Stimulated activated CD8-positive, alpha-beta memory T cell treated with anti-CD3 and anti-CD28 coated beads, Interleukin-12 subunit alpha, Interleukin-12 subunit beta, amount 100 ng/mL, for 1 hour (primary cell): ENCODE measurements around the gene PEX11B.

Source experiments
- DNase-seq: peaks from one replicate; pipeline ENCODE4 v3.0.0-alpha.2; 2020; ENCODE audit warnings: low read depth

PEX11B gene, protein sequence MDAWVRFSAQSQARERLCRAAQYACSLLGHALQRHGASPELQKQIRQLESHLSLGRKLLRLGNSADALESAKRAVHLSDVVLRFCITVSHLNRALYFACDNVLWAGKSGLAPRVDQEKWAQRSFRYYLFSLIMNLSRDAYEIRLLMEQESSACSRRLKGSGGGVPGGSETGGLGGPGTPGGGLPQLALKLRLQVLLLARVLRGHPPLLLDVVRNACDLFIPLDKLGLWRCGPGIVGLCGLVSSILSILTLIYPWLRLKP

DNA sequence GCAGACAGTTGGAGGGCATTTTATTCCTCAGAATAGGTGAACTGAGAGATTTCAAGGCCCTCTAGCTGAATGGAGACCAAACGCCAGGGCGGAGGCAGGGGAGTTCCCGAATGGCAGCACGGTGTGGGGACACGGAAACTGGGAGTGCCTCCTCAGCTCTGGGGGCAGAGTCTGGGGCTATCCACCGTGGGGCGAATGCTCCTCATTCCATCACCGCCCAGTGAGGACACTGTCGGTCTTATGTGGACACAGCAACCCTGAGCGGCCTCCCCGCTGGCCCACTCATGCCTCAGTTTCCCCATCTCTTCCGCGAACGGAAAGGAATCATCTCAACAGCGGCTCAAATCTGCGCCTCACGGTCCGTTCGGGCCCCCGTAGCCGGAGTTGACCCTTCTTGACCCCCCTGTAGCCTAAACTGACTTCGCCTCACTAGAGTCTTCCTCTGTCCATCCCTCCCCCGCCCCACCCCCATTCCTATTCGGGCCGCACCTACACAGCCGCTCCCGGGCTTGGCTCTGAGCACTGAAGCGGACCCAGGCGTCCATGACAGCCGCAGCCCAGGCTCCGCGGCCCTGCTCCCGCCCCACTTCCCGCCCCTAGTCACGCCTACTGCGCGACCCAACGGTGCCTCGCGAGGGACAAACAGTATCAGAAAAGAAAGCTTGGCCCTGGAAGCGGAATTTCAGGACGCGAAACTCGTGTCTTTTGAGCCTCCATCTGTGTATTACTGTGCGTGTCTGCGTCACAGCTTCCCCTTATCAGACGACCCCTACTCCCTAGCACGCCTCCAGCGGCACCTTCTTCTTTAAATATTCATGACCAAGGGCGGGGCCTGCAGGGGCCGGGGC is at the start of gene PEX11B:
Gene PEX11B (minus strand): TSS at position 574 of the 848 bp plus-strand sequence. CDS start 29 bp downstream, at position 545.
- peak; percentile 86 for DNase-seq

- DNase-seq = no peak
Measured at GRCh38 chr1:145967288-145967687, 48.8 kb upstream of the PEX11B start.

GRCh38 chr1:145965119-145965744 is 46.7 kb upstream of the PEX11B start:
- no peak for DNase-seq

DNA sequence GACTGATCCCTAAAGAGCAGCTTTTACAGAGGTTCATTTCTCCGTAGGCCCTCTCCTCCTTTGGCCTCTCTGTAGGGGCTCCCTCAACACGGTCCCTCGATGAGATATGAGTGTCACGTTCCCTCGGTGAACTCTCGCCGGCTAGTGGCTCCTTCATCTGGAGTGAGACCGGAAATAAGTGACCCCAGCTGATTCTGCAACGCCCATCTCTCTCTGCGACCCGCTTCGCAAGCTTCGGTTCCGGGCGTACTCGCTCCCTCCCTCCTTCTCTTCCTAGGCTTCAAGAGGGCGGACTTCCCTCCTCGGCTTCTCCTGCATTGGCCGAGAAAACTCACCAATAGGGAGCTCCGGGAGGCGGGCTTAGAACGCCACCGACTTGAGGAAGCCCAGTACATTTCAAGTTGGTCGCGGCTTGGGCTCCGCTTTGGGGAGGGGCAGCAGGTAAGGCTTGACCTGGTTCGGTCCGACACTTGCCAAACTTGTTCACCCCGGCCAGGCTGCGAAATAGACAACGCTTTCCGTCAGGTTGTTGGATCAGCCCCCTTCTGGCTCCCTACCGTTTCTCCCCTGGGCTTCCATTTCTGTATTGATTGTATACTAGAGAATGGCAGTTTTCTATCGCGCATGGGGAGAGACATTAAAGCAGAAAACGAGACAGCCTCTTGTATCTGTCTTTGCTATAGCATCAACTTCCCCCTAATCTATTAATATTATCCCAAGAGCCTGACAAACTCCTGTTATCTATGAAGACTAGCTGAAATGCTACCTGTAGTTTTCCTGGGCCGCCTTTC is 46.0 kb upstream of the PEX11B start, which contains the start of the genes ANKRD34A and POLR3GL:
Gene ANKRD34A (minus strand): TSS at position 248 of the 791 bp plus-strand sequence. CDS start 2,816 bp downstream, outside the sequence.
Gene POLR3GL (plus strand): TSS at position 363 of the 791 bp plus-strand sequence. CDS start 10,176 bp downstream, outside the sequence.
- DNase-seq = peak; percentile 80

DNA sequence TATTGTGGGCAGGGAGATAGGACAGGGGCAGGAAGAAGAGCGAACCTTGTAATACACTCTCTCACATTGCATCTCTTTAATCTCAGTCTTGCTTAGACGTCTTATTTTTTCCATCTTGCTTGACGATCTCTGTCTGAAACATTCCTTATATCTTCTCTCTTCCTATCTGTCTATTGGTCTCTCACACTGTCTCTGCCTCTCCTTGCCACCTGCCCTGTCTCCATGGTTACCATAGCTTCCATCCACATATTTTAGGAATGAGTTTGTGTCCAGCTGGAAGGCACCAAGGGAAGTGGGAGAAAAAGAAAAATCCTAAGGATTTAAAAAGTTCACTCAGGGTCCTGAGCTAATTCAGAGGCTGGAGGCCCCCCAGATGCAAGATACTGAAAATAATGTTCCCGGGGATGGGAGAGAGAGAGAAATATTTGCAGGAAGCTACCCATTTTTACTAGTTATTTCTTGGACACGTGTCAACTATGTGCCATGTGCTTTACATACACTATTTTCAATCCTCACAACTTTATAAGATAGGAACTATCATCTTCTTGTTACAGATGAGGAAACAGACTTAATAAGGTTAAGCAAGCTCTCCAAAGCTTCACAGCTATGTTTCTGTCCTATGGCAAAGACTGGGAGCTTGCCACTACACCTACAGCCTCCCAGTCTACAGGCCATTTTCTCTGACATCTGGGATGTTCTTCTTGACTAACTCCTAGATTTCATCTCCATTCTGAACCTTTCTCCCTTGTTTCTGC is 44.9 kb upstream of the PEX11B start:
- DNase-seq = no peak

- DNase-seq = no peak
Measured at GRCh38 chr1:145962157-145963102, 43.9 kb upstream of the PEX11B start.

DNA sequence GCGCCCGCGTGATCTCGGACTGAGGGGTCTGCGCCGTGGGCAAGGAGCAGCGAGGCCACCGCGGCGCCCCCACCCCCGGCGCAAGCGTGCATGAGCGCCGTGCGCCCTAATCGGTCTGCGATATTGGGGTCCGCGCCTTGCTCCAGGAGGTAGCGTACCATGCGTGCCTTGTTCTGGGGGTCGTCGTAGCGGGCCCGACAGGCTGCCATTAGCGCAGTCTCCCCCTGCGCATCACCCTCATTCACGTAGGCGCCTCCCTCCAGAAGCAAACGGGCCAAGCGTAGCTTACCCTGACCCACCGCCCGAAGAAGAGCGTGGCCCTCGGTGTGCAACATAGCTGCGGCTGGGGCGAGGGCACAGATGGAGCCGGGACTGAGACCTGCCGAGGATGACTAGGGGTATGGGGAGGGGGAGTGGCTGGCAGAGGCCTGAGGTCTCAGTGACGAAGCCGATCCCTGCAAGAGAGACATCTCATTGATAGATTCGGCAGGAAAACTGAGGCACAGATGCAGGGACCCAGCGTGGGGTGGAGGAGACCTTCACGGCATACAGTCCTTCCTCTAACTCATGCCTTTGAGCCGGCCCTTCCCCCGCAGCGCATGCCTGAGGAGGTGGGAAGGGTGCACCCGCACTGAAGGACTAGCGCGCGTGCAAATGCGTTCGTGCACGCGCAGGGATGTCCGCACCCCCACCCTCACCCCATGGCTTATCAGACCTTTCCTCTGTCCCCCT is 43.1 kb upstream of the PEX11B start:
- no peak for DNase-seq

GRCh38 chr1:145961109-145961424 is 42.5 kb upstream of the PEX11B start:
- DNase-seq = no peak

- DNase-seq = no peak
Measured at GRCh38 chr1:145960468-145961108, 42.1 kb upstream of the PEX11B start.

GRCh38 chr1:145959957-145960467 is 41.5 kb upstream of the PEX11B start:
- DNase-seq = no peak

GRCh38 chr1:145959333-145959732 is 40.8 kb upstream of the PEX11B start:
- DNase-seq = no peak

DNA sequence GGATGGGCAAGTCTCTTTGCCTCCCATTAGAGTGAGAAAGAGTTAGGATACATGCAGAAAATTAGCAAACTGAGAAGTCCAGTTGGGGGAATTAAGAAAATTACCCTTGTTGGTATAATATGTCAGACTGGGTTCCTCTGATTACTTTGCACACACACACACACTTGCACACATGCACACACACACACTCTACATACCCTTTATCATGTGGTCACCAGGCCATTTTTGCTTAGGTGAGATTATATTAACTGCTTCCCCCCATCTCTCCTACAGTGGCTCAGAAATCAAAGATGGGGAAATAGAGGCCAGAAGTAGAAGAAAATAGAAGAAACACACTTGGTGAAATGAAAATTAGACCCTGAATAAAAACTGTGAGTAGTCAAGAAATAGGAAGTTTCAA is 40.2 kb upstream of the PEX11B start:
- no peak for DNase-seq

GRCh38 chr1:145957443-145958319 is 39.2 kb upstream of the PEX11B start, which contains the start of gene LIX1L:
Gene LIX1L, minus strand, starts transcription at chr1:145958017. Its CDS starts 90 bp downstream, at chr1:145957927.
- DNase-seq = peak; percentile 89

GRCh38 chr1:145956781-145957442 is 38.4 kb upstream of the PEX11B start:
- DNase-seq = no peak

GRCh38 chr1:145956361-145956760 is 37.8 kb upstream of the PEX11B start:
- DNase-seq = no peak

DNA sequence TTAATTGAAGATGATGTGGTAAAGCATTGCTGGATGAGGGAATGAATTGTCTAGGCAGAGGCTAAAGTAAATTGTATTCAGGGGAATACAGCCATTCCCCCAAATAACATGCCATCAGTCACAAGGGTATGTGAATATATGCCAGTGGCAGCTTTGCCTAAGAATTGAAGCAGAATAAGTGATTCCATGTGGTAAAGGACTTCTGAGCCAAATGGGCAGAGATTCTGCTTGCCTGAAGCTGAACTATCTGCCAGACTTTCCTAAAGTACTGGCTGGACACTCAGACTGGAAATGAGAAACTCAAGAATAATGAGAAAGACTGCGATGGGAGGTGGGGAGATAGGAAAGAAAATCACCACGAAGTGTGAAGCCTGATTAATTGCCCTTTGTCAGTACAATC is 36.9 kb upstream of the PEX11B start:
- no peak for DNase-seq

DNA sequence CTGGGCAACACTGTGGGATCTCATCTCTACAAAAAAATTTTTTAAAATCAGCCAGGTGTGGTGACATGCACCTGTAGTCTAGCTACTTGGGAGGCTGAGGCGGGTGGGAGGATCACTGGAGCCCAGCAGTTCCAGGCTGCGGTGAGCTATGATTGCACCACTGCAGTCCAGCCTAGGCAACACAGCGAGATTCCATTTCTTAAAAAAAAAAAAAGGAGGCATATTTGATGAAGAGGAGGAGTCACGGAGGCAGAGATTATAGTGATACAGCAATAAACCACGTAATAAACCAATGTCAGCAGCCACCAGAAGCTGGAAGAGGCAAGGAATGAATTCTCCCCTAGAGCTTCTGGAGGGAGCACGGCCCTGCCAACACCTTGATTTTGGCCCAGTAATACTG is 35.3 kb upstream of the PEX11B start:
- no peak for DNase-seq
